Spleen (tissue), 7 donors: ENCODE results near the gene TFG.

Experiments used
- POLR2A ChIP-seq, 3 donors: fragments of 450-650 bp; IDR thresholded peaks; one replicate each; pipeline ENCODE4 v1.5.1; 2017; ENCODE audit warnings: antibody characterized with exemption in 3 of 3, mild to moderate bottlenecking in 1 of 3
- TF ChIP-seq, protein P1 (sequence below), 11 experiments: fragments of 200-600 bp in 7 of 11; fragments of 450-650 bp in 4 of 11; sonication (generic) in 4 of 11; IDR thresholded peaks in 8 of 11; conservative IDR thresholded peaks in 3 of 11; 1 replicate in 7 of 11; 2 replicates in 4 of 11; pipeline versions ENCODE4 v1.4.0 to v1.8.0; 2016 to 2021; ENCODE audit warnings: antibody characterized with exemption in 11 of 11, inconsistent platforms in 4 of 11, mild to moderate bottlenecking in 1 of 11
- donor health status: DM: no; HTN: no; CAD: no; lungs with moderate emphysema.
- donor health status: DM: no; HTN: no; CAD: no.
- donor health status: DM: no; HTN: no; CAD: no.

DNA sequence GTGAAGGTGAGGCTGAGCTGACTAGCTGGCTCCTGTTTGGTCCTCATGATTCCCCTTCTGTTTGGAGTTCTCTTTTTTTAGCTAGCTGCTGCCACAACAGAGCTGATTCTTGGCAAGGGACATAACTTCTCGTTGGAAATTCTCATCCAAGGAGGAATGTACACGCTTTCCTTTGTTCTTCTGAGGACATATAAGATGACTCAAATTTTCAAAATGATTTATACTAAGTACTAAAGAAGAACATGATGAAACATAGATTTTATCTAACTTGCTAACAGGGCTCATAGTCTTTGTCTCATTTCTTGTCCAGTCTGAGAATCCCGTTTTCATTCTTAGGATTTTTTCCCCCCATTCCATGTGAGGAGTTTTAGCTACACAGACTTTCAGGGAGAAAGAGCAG, 2.9 kb upstream of the TFG start:
- TF ChIP-seq POLR2A (IDR thresholded peaks at IDR 0.05): no peak
- TF ChIP-seq, protein P1, sequence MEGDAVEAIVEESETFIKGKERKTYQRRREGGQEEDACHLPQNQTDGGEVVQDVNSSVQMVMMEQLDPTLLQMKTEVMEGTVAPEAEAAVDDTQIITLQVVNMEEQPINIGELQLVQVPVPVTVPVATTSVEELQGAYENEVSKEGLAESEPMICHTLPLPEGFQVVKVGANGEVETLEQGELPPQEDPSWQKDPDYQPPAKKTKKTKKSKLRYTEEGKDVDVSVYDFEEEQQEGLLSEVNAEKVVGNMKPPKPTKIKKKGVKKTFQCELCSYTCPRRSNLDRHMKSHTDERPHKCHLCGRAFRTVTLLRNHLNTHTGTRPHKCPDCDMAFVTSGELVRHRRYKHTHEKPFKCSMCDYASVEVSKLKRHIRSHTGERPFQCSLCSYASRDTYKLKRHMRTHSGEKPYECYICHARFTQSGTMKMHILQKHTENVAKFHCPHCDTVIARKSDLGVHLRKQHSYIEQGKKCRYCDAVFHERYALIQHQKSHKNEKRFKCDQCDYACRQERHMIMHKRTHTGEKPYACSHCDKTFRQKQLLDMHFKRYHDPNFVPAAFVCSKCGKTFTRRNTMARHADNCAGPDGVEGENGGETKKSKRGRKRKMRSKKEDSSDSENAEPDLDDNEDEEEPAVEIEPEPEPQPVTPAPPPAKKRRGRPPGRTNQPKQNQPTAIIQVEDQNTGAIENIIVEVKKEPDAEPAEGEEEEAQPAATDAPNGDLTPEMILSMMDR (IDR thresholded peaks at IDR 0.05 in 8 of 11, conservative IDR thresholded peaks at IDR 0.05 in 3 of 11): no peak
